ENCODE data around the gene ANO6.
A peak's percentile ranks its signal among the peaks of the same experiment; 100 is the strongest.
"Not testable (repeated sequence)": the region's sequence is repeated elsewhere in the genome, so short reads cannot be mapped to it uniquely, and the experiment has no call there.

Gene ANO6

GRCh38 chr12:45244561-45245343, 28.9 kb downstream of the ANO6 start:
- no peak for DNase-seq

DNA sequence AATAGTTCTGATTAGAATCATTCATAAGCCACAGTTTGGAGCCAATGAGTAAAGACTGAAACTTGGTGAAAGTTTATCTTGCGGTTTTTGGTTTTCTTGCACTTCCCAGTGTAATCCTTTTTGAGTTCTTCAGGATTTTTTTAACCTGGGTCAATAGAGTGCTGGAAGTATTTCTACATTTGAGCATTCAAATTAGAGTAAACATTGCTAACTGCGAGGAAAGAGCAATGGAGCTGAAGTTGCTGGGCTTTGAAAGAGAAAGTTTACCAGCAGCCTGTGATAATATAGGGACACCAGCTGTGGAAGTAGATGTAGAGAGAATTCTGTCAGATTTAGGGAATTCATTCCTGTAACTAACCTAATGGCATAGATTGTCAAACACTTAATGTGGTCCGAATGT, 30.3 kb downstream of the ANO6 start:
- DNase-seq, result no peak

DNA sequence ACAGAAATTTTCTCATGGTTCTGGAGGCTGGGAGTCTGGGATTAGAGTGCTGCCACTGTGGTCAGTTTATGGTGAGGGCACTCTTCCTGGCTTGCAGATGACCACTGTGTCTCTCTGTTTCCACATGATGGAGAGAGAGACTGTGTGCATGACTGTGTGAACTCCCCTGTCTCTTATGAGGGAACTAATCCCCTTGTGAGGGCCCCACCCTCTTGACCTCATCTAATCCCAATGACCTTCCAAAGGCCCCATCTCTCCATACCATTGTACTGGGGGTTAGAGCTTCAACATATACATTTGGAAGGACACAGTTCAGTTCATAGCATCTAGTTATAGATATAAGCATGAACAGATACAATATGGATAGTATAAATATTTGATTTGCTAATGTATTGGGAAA, 31.7 kb downstream of the ANO6 start:
- DNase-seq, result no peak

DNA sequence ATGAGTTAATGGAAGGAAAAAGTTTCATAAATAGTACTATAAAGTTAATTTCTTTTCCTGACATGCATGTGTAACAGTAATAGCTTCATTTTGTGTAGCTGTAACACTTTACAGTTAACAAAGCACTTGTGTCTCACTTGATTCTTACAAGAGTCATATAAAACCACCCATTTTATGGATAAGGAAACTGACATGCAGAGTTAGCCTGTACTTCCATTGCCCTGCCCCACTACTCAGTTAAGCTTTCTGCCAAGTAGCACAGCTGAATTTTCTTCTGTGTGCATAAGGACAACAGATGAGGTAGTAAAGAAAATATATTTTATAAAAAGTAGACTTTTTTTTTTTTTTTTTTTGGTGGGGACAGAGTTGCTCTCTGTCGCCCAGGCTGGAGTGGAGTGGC, 32.2 kb downstream of the ANO6 start:
- DNase-seq, result no peak

DNA sequence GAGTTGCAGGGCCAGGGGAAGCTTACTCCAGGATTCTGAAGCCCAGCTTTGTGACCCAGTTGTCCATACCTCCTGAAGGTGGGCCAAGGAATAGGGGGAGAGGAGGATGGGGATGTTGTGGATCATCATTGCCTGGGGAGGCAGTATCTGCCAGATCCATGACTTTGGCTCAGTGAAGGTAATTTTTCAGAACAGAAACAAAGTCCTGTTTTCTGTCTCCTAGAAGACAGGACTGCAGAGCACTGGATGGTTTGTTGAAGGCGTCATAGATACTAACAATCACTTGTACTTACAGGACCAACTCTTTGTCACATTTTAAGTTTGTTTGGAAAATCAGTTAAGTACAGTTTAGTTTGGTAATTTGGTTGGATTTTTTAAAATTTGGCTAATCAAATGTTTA, 38.4 kb downstream of the ANO6 start:
- no peak for DNase-seq

DNA sequence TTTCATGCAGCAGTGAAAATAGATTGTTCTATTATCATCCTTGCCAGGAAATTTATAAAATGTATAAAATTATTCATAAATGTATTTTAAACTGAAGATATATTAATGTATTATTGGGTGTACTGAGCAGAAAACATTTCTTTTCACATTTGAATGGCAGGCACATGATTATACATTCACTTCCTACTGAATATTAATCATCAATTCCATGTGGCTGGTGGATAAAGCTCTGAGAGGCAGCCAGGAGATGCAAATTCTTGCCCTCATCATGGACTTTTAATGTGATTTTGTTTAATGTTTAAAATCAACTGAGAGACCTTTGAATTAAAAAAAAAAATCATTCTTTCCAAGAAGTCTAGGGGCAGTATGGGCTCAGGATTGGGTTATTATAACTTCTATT, 40.8 kb downstream of the ANO6 start:
- no peak for DNase-seq

GRCh38 chr12:45257185-45257930, 41.5 kb downstream of the ANO6 start:
- DNase-seq, result no peak

GRCh38 chr12:45259675-45260074, 43.8 kb downstream of the ANO6 start:
- no peak for DNase-seq

DNA sequence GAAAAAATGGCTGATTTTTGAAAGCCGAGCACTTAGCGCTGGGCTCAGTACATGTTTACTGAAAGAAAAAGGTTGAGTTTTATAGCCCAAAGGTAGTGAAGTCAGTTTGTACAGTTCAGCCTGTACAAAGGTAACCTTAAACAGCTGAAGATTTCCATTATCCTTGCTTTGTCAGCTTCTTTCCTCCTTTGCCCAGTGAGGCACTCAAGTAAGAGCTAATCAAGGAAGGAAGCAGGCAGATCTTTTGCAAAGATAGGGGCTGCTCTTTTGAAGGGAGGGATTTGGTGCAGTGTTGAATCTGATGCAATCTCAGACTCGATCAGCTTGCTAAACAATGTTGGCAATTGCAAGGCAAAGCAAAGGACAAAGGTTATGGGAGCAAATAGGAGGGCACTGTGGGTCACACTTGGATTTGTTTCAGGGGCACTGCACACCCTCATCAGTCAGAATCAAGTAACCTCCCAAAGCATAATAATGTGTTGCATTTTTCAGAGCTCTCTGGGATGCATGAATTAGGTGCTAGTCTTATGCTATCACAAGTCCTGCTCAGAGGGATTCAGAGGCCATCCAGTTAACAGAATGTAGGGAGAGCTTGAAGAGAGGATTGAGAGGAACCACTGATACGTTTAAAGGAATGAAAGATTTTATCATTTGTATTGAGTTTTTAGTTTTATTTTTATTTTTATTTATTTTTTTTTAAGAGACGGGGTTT, 44.4 kb downstream of the ANO6 start:
- no peak for DNase-seq

DNA sequence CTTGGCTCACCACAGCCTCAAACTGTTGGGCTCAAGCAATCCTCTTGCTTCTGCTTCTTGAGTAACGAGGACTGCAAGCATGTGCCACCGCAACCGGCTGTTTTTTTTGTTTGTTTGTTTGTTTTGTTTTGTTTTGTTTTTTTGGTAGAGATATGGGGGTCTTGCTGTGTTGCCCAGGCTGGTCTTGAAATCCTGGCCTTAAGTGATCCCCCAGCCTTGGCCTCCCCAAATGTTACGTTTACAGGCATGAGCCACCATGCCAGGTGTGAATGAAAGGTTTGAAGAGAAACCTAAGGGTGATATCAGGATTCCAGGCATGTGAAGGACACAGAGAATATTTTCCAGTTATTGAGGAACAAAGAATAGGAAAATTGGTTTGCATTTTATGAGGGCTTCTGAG, 45.0 kb downstream of the ANO6 start:
- DNase-seq, result no peak

- DNase-seq, result not testable (repeated sequence)
Measured at GRCh38 chr12:45262185-45262584, 46.3 kb downstream of the ANO6 start.

GRCh38 chr12:45263587-45263986, 47.7 kb downstream of the ANO6 start:
- no peak for DNase-seq

DNA sequence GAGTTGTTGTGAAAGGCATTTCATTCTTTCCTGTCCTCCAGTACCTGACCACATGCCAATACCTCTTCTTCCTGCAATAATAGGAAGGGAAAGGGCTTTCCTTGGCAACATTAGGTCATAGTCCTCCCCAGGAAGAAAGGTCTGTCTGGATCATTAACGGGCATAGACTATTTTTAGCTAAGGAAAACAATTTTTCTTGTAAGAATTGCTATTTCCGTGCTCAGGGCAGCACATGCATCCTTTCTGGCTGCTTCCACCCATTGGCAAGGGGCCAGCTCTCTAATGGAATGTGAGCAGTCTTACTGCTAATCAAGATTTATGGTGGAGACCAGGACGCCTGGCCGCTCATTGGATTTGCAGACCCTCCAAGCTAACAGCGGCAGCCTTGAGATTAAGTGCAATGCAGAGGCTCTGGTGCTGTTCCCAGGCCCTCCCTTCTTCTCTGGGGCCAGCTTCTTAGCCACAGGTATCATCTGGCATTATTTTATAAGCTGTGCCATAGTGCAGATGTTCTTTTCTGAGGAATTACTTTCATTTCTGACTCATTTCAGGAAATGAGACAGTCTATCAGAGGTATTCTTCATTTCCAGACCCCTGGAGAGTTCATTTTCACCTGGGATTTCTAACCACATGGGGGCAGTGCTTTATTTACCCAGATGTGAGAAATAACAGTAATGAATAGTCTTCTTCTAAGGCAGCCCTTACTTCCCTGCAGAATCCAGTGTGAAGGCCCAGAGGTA, 52.9 kb downstream of the ANO6 start:
- DNase-seq, result peak; percentile 86

DNA sequence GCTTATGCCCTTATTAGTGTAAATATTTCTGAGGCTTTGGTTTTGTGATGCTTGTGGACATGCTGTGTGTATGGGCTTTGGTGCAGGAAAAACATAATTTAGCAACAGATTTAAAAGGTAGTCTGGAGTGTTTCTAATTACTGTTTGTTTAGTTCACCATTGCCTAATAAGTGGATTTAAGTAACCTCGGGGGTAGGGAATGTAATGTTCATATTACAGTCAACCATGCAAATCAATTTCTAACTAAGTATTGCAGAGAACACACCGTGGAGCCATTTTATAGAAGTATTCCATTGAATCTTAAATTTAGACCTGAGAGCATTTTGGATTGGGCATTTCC, 53.5 kb downstream of the ANO6 start:
- DNase-seq, result no peak

DNA sequence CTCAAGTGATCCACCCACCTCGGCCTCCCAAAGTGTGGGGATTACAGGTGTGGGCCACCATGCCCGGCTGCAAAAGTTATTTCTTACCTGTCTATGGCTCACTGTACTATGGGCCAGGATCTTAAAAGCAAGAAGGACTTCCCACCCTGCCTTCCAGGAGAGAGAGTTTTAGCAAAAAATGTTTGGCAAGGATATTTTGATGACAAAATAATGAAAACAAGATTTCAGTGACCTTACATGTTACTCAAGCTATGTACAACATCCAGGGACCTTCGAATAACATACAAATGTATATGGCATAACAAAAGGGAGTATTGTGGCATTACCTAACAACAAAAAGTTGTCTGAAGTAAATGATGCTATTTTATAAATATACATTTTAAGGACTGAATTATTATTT, 55.1 kb downstream of the ANO6 start:
- DNase-seq, result no peak

DNA sequence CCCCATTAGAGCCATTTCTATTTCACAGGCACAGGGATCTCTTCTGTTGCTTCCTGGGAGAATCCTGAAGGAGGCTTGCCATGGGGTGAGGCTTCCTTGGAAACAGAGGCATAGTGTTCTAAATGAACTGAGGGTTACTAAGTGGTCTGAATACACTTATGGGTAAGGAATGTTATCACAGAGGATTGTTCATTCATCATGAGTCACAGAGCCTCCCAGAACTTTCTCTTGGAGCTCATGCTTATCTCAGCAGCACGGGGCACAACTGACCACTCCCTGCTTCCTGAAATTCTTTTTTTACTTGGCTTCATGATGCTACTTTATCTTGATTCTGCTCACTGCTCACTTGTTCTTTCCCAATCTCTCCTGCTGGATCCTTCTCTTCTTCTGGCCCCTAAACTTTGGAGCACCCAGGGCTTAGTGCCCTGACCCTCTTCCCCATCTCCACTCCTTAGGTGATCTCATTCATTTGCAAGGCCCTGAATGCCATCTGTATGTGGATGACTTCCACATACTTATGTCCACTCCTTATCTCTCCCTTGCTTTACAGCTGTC, 57.9 kb downstream of the ANO6 start:
- no peak for DNase-seq

DNA sequence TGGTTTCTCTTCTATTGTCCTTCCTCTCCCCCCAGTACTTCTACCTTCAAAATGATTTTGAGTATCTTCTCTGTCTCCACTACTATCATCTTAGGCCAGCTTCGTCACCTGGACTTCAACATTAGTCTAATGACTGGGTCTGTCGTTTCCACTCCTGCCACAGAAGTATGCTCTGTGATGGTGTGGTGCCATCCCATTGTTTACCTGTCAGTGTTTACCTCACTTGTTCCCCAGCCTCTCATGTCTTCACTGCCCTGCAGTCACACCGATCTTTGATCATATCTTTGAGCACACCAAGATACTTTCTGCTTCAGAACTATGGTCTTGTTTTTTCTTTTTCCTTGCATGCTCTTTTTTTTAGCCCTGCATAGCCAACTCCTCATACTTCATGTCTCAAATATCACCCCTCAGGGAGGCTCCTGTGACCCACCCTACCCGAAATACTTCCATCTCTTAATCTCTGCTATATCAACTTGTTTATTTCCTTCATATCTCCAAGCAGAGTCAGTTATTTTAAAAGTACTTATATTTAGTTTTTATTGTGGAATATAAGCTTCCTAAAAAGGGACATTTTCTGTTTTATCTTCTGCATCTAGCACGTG, 60.4 kb downstream of the ANO6 start:
- no peak for DNase-seq

DNA sequence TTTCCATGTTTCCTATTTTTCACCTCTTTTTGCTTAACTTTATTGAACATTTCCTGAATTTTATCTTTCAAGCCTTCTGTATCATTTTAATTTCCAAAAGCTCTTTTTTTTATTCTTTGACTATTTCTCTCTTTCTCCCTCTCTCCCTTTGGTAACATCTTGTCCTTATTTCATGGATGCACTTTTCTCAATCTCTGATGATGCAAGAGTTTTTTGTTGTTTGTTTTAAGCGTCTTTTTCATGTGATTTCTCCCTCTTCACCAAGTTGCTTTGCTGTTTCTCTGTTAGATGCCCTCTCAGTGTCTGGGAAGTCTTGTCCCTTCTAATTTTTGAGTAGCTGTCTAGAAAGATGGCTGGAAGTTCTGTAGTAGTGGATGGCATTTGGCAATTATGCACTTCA, 62.6 kb downstream of the ANO6 start:
- DNase-seq, result no peak

DNA sequence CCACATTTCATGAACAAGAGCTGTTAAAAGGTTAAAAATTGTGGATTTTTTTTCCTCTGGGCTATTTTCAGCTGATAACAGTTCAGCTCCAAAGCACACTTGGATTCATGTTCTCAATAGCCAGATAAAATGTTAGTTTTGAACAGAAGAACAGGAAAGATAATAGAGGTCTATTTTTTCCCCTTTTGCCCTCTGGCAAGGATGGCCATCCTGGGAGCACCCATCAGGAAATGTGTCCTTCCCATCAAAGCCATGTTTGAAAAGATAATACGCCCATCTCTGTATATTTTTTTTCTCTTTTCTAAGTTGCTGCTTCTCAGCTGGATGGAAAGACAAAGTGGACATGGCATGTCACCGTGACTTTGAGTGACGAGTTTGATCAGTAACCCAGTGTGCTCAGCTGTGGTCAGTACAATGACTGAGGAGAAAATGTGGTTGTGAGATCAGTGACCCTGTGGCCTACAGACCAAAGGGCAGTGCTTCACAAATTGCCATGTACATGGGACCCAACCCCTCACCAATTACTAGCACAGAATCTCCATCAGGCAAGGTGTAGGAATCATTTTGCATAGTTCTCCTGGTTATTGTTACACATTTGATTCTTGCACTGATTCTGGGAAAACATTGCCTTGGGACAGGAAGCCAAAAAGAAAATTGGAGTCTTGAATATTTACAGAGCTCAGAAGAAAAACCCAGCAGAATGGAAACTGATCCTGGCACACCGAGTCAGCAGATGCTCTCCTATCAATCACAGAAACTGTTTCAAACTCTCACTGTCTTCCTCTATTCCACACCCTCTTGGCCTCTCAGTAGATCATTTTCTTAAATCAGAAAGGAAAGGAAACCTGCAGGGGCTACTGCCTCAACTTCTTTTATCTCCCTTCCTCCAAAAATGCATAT, 64.3 kb downstream of the ANO6 start:
- no peak for DNase-seq

DNA sequence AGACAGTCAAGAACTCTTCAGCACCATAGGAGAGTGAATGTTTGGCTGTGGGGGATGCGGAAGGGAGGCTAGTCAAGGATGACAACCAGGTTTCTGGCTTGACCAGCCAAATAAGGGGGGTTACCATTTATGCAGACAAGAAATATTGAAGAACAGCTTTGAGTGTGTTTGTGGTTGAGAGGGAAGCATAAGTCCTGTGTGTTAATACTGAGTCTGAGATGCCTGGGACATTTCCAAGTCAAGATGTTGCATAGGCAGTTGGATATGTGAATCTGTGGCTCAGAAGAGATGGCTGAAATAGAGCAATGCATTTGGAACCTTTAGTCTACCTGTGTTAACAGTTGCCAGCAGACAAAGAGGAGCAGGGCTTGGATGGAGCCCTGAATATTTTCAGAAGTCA, 66.1 kb downstream of the ANO6 start:
- DNase-seq, result no peak

DNA sequence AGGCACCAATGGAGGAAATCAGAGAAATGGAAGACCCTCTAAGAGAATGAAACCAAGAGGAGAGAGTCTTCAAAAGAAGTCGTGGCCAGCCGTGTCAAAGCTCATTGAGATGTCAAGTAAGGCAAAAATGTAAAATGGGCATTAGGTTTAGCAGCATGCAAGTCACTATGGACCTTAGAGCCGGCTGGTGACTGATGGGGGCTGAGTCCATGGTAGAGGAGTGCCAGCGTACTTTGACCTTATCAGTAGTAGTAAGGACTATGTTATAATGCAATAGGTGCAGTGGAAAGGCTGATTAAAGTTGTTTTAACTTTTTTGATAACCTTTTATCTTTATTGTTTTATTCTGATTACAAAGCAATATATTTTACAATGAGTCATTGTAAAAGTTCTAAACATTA, 66.5 kb downstream of the ANO6 start:
- DNase-seq, result no peak

Data from right hindlimb (tissue), 1 donor.